GM13977 (cell line): Measurements from ENCODE around the gene COPS2.

Experiments
- DNase-seq: peaks from one replicate; pipeline ENCODE4 v3.0.0; 2012; ENCODE audit warnings: low spot score
- in situ Hi-C: fragments of 300-500 bp; cut with MboI; formaldehyde crosslinking; loops from one replicate; pipeline ENCODE4 v1.12.0; 2022; ENCODE audit warnings: low sequenced_read_pairs, low pct_unique_long_range_greater_than_20kb, mixed read lengths, inconsistent platforms; ENCODE audit not compliant: unreplicated experiment
- TF ChIP-seq, protein P1 (sequence below): IDR thresholded peaks from 2 replicates; pipeline ENCODE4 v1.5.1; 2012; ENCODE audit warnings: mild to moderate bottlenecking, control low read depth; ENCODE audit not compliant: insufficient read depth; ENCODE audit errors: extremely low read depth, missing control alignments

COPS2 gene

DNA sequence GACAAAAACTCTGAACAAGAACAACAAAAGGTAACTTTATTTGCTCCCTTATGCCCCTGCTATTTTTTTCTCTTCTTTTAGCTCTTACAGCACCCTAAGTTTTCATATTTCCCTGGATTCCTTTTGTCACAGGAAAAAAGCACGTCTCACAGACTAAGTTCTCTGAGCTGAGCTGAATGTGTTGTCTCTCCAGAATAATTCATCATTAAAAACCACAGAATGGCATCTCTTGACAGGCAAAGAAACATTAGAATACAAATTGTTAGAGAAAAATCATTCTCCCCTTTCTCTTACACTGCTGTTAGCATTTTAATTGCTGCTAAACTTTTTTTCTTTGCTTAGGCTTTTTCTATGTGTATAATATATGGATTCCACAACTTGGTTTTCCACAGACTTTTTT, 60.5 kb downstream of the COPS2 start:
- in situ Hi-C loops = no loop called here
- TF ChIP-seq, protein P1, sequence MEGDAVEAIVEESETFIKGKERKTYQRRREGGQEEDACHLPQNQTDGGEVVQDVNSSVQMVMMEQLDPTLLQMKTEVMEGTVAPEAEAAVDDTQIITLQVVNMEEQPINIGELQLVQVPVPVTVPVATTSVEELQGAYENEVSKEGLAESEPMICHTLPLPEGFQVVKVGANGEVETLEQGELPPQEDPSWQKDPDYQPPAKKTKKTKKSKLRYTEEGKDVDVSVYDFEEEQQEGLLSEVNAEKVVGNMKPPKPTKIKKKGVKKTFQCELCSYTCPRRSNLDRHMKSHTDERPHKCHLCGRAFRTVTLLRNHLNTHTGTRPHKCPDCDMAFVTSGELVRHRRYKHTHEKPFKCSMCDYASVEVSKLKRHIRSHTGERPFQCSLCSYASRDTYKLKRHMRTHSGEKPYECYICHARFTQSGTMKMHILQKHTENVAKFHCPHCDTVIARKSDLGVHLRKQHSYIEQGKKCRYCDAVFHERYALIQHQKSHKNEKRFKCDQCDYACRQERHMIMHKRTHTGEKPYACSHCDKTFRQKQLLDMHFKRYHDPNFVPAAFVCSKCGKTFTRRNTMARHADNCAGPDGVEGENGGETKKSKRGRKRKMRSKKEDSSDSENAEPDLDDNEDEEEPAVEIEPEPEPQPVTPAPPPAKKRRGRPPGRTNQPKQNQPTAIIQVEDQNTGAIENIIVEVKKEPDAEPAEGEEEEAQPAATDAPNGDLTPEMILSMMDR = no peak
- DNase-seq = no peak

DNA sequence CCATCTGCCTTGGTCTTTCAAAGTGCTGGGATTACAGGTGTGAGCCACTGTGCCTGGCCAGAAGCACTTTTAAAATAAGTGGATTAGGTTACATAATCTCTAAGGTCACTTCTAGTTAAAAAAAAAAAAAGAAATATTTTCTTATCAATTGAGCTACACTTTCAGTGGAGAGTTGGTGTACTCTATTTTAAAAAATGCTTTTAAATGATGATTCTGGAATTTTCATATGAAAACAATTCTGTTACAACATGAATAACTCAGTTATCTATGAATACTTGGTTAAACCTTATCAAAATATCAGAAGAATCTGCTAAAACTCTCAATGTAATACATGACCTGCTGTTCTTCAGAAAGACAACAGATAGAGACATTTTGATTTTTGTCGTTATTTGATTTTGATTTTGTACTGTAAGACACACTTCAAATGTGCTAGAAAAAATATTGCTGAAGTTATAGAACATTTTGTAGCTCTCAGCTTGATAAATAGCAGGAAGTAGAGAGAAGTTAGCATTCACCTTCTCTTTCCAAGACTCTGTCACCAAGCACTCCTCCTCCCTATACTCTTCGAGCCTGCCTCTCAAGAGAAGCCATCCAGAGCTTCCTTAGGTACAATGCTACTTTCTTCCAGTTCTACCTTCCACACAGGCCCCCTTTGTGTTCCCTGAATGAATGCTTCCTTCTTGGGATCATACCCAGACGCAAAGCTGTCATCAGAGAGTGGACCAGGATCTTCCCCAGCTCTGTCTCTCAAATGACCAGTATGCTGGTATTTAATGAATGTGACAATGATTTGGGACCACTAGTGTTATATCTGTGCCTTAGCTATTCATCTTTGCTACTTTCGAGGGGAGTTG, 61.9 kb downstream of the COPS2 start:
- DNase-seq = no peak
- in situ Hi-C loops = no loop called here
- TF ChIP-seq, protein P1 = no peak

DNA sequence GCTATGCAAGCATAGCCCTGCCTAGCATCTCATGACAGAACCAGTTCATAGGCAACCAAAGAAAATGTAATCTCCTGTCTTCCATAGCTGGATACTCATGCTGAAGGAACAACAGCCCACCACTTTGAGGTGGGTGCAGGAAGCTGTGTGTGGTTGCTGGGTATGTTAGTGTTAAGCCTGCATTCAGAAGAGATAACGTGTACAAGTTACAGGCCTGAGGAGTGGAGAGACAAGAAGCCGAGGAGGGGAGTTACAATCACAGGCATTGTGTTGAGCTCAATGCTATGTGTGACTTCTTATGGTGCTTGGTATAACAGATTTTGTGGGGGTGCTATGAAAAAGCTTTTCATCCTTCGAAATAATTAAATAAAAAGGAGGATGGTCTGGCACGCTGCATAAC, 66.4 kb downstream of the COPS2 start:
- in situ Hi-C loops = no loop called here
- TF ChIP-seq, protein P1 = no peak
- no peak for DNase-seq

DNA sequence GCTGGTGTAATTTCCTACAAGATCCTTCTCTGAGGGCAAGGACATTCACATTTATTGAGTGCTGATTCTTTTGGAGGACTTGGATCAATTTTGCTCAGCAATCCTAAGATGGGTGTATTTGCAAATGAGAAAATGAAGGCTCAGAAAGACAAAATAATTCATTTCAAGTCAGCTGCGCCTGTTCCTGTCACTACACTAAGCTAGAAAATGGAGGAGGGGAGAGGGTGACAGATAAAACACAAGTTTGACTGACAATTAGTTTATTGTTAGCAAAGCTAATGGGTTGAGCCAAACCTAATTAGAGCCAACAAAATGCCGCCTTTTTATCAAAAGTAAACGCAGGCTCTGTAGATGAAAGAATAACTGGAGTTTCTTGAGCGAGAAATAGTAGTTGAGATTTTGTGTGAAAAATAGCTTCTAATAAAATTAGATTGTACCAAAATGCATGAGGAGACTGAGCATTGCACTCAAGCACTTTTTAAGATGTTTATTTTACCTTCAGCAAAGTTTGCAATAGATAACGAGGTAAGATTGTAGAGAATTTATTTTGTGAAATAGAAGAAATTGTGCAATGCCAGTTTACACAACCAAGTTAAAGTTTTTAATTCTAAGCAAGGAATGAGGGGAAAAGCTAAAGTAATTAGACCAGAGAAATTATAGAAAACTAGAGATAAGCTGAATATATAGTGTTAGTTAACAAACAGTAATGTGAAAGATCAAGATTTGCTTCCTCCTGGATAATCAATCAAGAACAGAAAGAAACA, 69.5 kb downstream of the COPS2 start:
- DNase-seq = no peak
- in situ Hi-C loops = no loop called here
- TF ChIP-seq, protein P1 = no peak

DNA sequence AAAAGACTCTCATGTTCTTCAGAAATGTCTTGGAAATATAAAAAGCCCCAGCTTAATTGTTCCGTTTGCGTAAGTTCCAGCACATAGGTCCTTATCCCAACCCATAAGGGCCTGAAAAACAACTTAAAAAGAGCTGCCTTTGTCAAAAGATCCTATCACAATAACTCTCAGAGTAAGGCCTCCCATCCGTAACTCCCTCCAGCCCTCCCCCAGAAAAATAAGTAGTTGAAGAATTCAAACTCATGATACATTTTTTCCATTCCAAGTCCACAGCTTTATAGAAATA, 71.2 kb downstream of the COPS2 start:
- in situ Hi-C loops = no loop called here
- TF ChIP-seq, protein P1 = no peak
- no peak for DNase-seq

DNA sequence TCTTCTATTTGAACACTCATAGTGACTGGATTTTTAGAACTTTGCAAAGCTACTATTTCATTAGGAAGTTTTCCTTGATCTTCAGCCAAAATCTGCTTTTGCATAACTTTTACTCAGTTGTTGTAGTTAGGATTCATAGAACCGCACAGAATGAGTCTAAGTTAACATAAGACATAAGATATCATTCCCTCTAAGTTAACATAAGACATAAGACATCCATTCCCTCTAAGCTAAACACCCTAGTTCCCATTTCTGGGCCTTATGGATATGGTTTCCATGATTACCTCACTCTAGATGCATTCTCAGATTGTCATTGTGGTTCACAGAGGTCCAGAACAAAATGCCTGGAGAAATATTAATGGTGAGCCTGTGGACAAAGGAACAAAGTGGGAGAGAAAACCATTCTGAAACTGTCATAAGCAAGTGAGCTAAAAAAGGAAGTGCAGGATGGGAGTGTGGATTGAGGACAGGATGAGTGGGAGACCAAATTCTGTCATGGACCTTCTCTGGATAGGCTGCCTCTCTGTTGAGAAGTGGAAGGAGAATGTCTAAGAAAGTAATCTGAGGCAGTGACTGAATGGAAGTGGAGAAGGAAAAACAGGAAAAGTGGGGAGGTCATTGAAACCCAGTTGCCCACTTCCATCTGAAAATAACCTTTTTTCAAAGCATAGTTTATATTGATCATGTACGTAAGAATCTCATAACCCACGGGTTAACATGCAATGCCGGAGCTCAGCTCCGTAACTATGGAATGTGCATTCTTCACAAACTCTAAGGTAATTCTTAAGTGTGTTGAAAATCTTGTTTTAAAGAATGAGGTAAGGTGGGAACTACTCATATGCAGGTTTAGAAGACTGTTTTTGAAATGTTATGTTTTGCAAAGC, 71.8 kb downstream of the COPS2 start:
- TF ChIP-seq, protein P1 = no peak
- no peak for DNase-seq
- in situ Hi-C loops = no loop called here
